Heart right ventricle (tissue), 16 donors: ENCODE results near the gene ARHGEF16. TPM values are rescaled to one million over a fixed set of nuclear protein-coding genes. Genes with fewer than 3 reads are reported as not detected.

Source experiments
- ATAC-seq, 8 donors: fragments of 200-7000 bp; cut with Tn5 transposase; one replicate each; pipeline ENCODE4 v1.9.1; 2020; ENCODE audit warnings: mild to moderate bottlenecking in 8 of 8, moderate library complexity in 8 of 8, moderate number of reproducible peaks in 1 of 8
- DNase-seq, 2 donors: peaks; one replicate each; pipeline ENCODE4 v3.0.0-alpha.2; 2020
- H3K27ac ChIP-seq, 10 donors: fragments of 200-600 bp; sonication (generic) in 2 of 10; one replicate each; pipeline versions ENCODE4 v1.5.0 to v1.8.0; 2020 to 2022; ENCODE audit warnings: mild to moderate bottlenecking in 3 of 10
- H3K27me3 ChIP-seq, 7 donors: fragments of 200-600 bp; one replicate each; pipeline ENCODE4 v1.8.0; 2021 to 2022; ENCODE audit warnings: mild to moderate bottlenecking in 2 of 7
- H3K36me3 ChIP-seq, 9 donors: fragments of 200-600 bp; sonication (generic) in 1 of 9; one replicate each; pipeline versions ENCODE4 v1.5.0 to v1.8.0; 2020 to 2022; ENCODE audit warnings: mild to moderate bottlenecking in 2 of 9
- H3K4me1 ChIP-seq, 9 donors: fragments of 200-600 bp; sonication (generic) in 1 of 9; one replicate each; pipeline versions ENCODE4 v1.5.0 to v1.8.0; 2020 to 2022; ENCODE audit warnings: mild to moderate bottlenecking in 4 of 9
- H3K4me3 ChIP-seq, 10 donors: fragments of 200-600 bp; sonication (generic) in 2 of 10; one replicate each; pipeline versions ENCODE4 v1.5.0 to v1.8.0; 2020 to 2022; ENCODE audit warnings: mild to moderate bottlenecking in 7 of 10, moderate library complexity in 2 of 10
- H3K9me3 ChIP-seq, 11 donors: fragments of 200-600 bp in 10 of 11; sonication (generic) in 2 of 11; one replicate each; pipeline versions ENCODE4 v1.5.0 to v1.8.0; 2013 to 2022; ENCODE audit warnings: mild to moderate bottlenecking in 2 of 11, control low read depth in 1 of 11, moderate library complexity in 1 of 11
- CTCF ChIP-seq, 9 donors: fragments of 200-600 bp; sonication (generic) in 2 of 9; IDR thresholded peaks; one replicate each; pipeline versions ENCODE4 v1.5.0 to v1.8.0; 2021 to 2022; ENCODE audit warnings: antibody characterized with exemption in 9 of 9, mild to moderate bottlenecking in 5 of 9, moderate library complexity in 1 of 9
- WGBS, 2 donors: extraction: QIAGEN DNeasy Blood & Tissue Kit; methylation state at CpG; one replicate each; pipeline ENCODE4 v1.1.7; 2013; ENCODE audit warnings: inconsistent platforms in 1 of 2; 5-methylcytosine and 5-hydroxymethylcytosine counted together
- intact Hi-C, 10 donors: fragments of 100-400 bp; cut with DNase I; formaldehyde crosslinking; loops; one replicate each; pipeline versions ENCODE4 v1.11.1 to v1.14.2; 2022
- polyA plus RNA-seq, 2 donors: library from polyadenylated mRNA; stranded (reverse); fragments of 200-250 nt; gene quantifications; one replicate each; pipeline ENCODE4 v1.2.3, GENCODE V29; 2013
- total RNA-seq, 10 donors: library from RNA; stranded (reverse); fragmentation: NEBNext Ultra II Directional in 3 of 10; extraction: Animal tissue kit (Norgen Biotek cat#: 25700) in 3 of 10; gene quantifications; one replicate each; pipeline versions ENCODE4 v1.2.1 to v1.2.4, GENCODE V29; 2021 to 2023
- donor health status: Arrhythmogenic right ventricular cardiomyopathy.
- donor health status: ischemic (EF 13 %, LVEDD 7.1; RV severe dilation, severe dysfunction).
- donor health status: healthy with polysubstance abuse.
- donor health status: DM: no; HTN: yes; CAD: no.
- donor health status: DM: no; HTN: no; CAD: no.
- donor health status: ischemic (EF 25% LVEDD 6.9; RV normal size, moderate dysfunction).
- donor health status: ischemic (EF 25% LVEDD 5.7; RV mildly dilated, moderate dysfunction).
- donor health status: healthy.
- donor health status: DM: yes; HTN: yes; CAD: no.
- donor health status: Ischemic cardiomyopathy.
- donor health status: ischemic (EF 35%, LVEDD 5.7; RV mildly dilated, moderate dysfunction).
- donor health status: nonischemic (EF 11% LVEDD 7.7; RV severe dilation, severe dysfunction).
- donor health status: DM: yes; HTN: yes; CAD: no.
- donor health status: PGD.
- donor health status: ischemic (EF 29% LVEDD 5.4; RV normal size, mild dysfunction).
- donor health status: nonischemic (EF 23%, LVEDD 6.1; RV moderate dilation, normal function).

The ARHGEF16 gene
- total and polyA plus RNA-seq, 12 donors: 0.17 to 1.1 (median 0.40) TPM

DNA sequence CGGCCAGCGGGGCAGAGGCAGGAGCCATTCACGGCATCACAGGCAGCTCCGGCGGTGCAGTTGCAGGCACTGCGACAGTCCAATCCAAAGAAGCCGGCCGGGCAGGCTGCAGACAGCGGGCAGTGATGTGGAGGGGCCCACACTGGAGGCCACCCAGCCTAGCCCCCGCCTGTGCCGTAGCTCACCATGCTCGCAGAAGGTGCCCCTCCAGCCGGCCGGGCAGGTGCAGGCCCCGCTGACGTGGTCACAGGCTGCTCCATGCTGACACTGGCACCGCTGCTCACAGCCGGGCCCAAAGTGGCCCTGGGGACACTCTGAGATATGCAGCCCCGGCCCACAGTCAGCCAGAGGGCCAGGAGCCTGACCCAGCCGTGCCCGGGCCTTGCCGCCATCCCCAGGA, 45.1 kb downstream of the ARHGEF16 start:
- DNase-seq: no peak
- TF ChIP-seq CTCF (IDR thresholded peaks at IDR 0.05): no peak
- no peak for ATAC-seq
- Histone ChIP-seq H3K27me3 (no peaks in the 10 kb centered on the region), H3K27ac (no peak overlapping the region), H3K4me1 (no peaks in the 10 kb centered on the region), H3K36me3 (no peaks in the 10 kb centered on the region), H3K4me3 (no peak overlapping the region), H3K9me3 (no peaks in the 10 kb centered on the region)
- intact Hi-C loops: loop anchor here in 2 of 10 donors (10.0 kb wide), 2 partner anchors 65 to 225 kb away; no protein-coding TSS in a partner anchor
- WGBS, 2 donors: 93 to 95% methylated on average over 21 to 22 of the region's 22 CpGs

DNA sequence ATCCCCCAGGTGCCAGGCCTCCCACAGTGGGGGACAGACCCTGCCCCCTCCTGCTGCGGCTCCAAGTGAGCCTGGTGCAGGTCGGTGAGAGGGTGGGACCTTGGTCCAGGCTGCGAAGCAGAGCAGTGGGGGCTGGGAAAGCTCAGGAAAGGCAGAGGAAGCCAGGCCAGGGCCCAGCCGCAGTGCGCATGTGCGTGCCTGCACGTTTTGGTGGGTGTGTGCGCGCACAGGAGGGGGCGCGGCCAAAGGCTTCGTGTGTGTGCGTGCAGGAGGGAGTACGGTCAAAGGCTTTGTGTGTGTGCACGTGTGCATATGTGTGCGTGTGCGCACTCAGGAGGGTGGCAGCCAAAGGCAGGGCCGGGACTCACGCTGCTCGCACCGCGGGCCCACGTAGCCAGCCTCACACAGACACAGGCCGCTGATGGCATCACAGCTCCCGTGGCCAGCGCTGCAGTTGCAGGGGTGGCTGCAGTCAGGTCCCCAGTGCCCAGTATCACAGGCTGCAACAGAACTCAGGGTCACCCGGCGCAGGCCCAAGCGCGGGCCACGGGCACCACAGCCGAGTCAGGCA, 45.9 kb downstream of the ARHGEF16 start:
- WGBS, 2 donors: 92 to 94% methylated on average over 32 of the region's 32 CpGs
- no peak for TF ChIP-seq CTCF (IDR thresholded peaks at IDR 0.05)
- no peaks in the 10 kb centered on the region for H3K4me1 ChIP-seq
- no peak overlapping the region for H3K4me3 ChIP-seq
- no peaks in the 10 kb centered on the region for H3K9me3 ChIP-seq
- DNase-seq (no peak), ATAC-seq (no peak)
- H3K27ac ChIP-seq: no peak overlapping the region
- H3K27me3 ChIP-seq: no peaks in the 10 kb centered on the region
- intact Hi-C loops: no loop called here
- no peaks in the 10 kb centered on the region for H3K36me3 ChIP-seq

- Histone ChIP-seq H3K4me3 (no peak overlapping the region), H3K4me1 (no peaks in the 10 kb centered on the region), H3K27ac (no peak overlapping the region), H3K27me3 (no peaks in the 10 kb centered on the region), H3K36me3 (no peaks in the 10 kb centered on the region), H3K9me3 (no peaks in the 10 kb centered on the region)
- intact Hi-C loops: no loop called here
- TF ChIP-seq CTCF (IDR thresholded peaks at IDR 0.05): no peak
- WGBS, 2 donors: 84 to 87% methylated on average over 17 of the region's 17 CpGs
- no peak for DNase-seq
- ATAC-seq: no peak
Measured at GRCh38 chr1:3501437-3501836, 47.0 kb downstream of the ARHGEF16 start.

DNA sequence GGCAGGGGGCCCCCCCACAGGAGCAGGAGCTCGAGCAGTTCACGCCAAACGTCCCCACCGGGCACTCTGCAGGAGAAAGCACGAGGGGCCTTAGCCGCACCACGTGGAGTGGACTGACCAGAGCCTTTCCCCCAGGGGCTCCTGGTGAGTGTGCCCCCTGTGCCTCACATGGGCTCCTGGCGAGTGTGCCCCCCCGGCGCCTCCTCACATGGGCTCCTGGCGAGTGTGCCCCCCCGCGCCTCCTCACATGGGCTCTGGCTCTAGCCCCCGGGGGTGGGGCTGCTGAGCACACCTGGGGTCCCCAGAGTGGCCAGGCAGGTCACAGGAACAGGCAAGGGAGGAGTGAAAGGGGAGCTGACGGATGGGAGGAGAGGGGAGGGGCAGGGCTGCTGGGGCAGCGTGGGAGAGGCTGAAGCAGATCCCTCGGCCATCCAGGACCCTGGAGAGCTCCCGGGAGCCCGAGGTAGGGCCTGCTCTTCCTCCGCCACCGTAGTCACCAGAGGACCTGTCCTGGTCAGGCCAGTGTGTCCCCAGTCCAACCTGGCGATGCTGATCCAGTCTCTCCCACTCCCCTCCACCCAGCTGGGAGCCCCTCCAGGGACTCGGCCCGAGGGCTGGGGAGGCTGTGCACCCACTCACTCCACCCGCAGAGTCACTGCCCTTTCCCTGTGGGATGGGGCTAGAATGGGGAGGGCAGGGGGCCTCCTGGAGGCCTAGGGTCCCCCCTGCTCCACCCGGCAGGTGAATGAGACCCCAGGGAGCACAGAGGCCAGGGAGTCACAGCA, 47.6 kb downstream of the ARHGEF16 start:
- TF ChIP-seq CTCF (IDR thresholded peaks at IDR 0.05): no peak
- Histone ChIP-seq H3K36me3 (no peaks in the 10 kb centered on the region), H3K27me3 (no peaks in the 10 kb centered on the region), H3K4me1 (no peaks in the 10 kb centered on the region), H3K9me3 (no peaks in the 10 kb centered on the region), H3K27ac (no peak overlapping the region), H3K4me3 (no peak overlapping the region)
- 62 to 69% methylated on average over 26 of the region's 26 CpGs for WGBS, 2 donors
- DNase-seq: peak; percentile 29 to 71
- peak; percentile 29 to 87 (median 69) for ATAC-seq
- intact Hi-C loops: no loop called here
